ENCODE data around the gene PHIP.
A peak's percentile ranks its signal among the peaks of the same experiment; 100 is the strongest.
"Not testable (repeated sequence)": the region's sequence is repeated elsewhere in the genome, so short reads cannot be mapped to it uniquely, and the experiment has no call there.

PHIP gene

GRCh38 chr6:79078075-79078969, at the start of gene PHIP:
TSS of gene PHIP (minus strand) at chr6:79078254. CDS start at chr6:79078068, 186 bp downstream.
- DNase-seq = peak; percentile 85

GRCh38 chr6:79127660-79128059, 49.6 kb upstream of the PHIP start:
- DNase-seq = no peak

- DNase-seq = no peak
Observed at GRCh38 chr6:79119217-79119616, 41.2 kb upstream of the PHIP start.

GRCh38 chr6:79117752-79118151, 39.7 kb upstream of the PHIP start:
- no peak for DNase-seq

- DNase-seq = no peak
Observed at GRCh38 chr6:79115553-79116182, 37.6 kb upstream of the PHIP start.

GRCh38 chr6:79111549-79111948, 33.5 kb upstream of the PHIP start:
- no peak for DNase-seq

- no peak for DNase-seq
Observed at GRCh38 chr6:79101164-79101563, 23.1 kb upstream of the PHIP start.

- no peak for DNase-seq
Observed at GRCh38 chr6:79100304-79100703, 22.2 kb upstream of the PHIP start.

- no peak for DNase-seq
Observed at GRCh38 chr6:79094938-79095337, 16.9 kb upstream of the PHIP start.

- not testable (repeated sequence) for DNase-seq
Observed at GRCh38 chr6:79091801-79092200, 13.7 kb upstream of the PHIP start.

GRCh38 chr6:79089552-79090404, 11.7 kb upstream of the PHIP start:
- DNase-seq = no peak

- no peak for DNase-seq
Observed at GRCh38 chr6:79084693-79085092, 6.6 kb upstream of the PHIP start.

- no peak for DNase-seq
Observed at GRCh38 chr6:79082304-79082703, 4.2 kb upstream of the PHIP start.

GRCh38 chr6:79081663-79082062, 3.6 kb upstream of the PHIP start:
- DNase-seq = no peak

- DNase-seq = peak; percentile 26
Observed at GRCh38 chr6:79079561-79080041, 1.5 kb upstream of the PHIP start.

- DNase-seq = peak; percentile 63
Observed at GRCh38 chr6:79077715-79078074, 359 bp downstream of the PHIP start.

- DNase-seq = peak; percentile 82
Observed at GRCh38 chr6:79076782-79077641, 1.0 kb downstream of the PHIP start.

- DNase-seq = peak; percentile 10
Observed at GRCh38 chr6:79076160-79076559, 1.9 kb downstream of the PHIP start.

- no peak for DNase-seq
Observed at GRCh38 chr6:79073888-79074287, 4.2 kb downstream of the PHIP start.

- no peak for DNase-seq
Observed at GRCh38 chr6:79072640-79073181, 5.3 kb downstream of the PHIP start.

GRCh38 chr6:79071547-79071946, 6.5 kb downstream of the PHIP start:
- DNase-seq = no peak
